Astrocyte (in vitro differentiated cells and primary cell): ENCODE results near the gene TSPEAR. TPM values are rescaled to one million over a fixed set of nuclear protein-coding genes. Genes with fewer than 3 reads are reported as not detected.

ENCODE experiments used
- DNase-seq: peaks from one replicate; pipeline ENCODE4 v3.0.0-alpha.2; 2010; ENCODE audit warnings: low read depth
- FAIRE-seq: peaks from 2 replicates; lab custom pipeline; 2011; peaks lifted over from hg19 to GRCh38; lab: Jason Lieb, UNC
- H2AFZ ChIP-seq: 2 replicates; pipeline ENCODE4 v1.6.0; 2012; ENCODE audit warnings: low read depth, low read length, inconsistent platforms
- H3K27ac ChIP-seq: 2 replicates; pipeline ENCODE4 v1.5.1; 2011; ENCODE audit warnings: low read depth, low read length, inconsistent platforms
- H3K27me3 ChIP-seq: 2 replicates; pipeline ENCODE4 v1.6.0; 2011; ENCODE audit warnings: low read length, inconsistent platforms; ENCODE audit not compliant: insufficient read depth
- H3K36me3 ChIP-seq: 2 replicates; pipeline ENCODE4 v1.5.1; 2011; ENCODE audit warnings: low read length, inconsistent platforms; ENCODE audit not compliant: insufficient read depth
- H3K4me1 ChIP-seq: 2 replicates; pipeline ENCODE4 v1.5.1; 2011; ENCODE audit warnings: low read length, inconsistent platforms; ENCODE audit not compliant: insufficient read depth
- H3K4me2 ChIP-seq: 2 replicates; pipeline ENCODE4 v1.6.0; 2012; ENCODE audit warnings: low read length, inconsistent platforms
- H3K4me3 ChIP-seq: 2 replicates; pipeline ENCODE4 v1.5.1; 2011; ENCODE audit warnings: low read depth, mild to moderate bottlenecking, low read length, inconsistent platforms; ENCODE audit not compliant: insufficient read depth
- H3K79me2 ChIP-seq: 2 replicates; pipeline ENCODE4 v1.6.0; 2012; ENCODE audit warnings: mild to moderate bottlenecking, low read length, inconsistent platforms; ENCODE audit not compliant: insufficient read depth
- H3K9ac ChIP-seq: 2 replicates; pipeline ENCODE4 v1.6.0; 2012; ENCODE audit warnings: mild to moderate bottlenecking, low read length, inconsistent platforms
- H3K9me3 ChIP-seq: 2 replicates; pipeline ENCODE4 v1.5.1; 2012; ENCODE audit warnings: low read depth, mild to moderate bottlenecking, low read length, inconsistent platforms; ENCODE audit not compliant: insufficient read depth
- H4K20me1 ChIP-seq: 2 replicates; pipeline ENCODE4 v1.6.0; 2012; ENCODE audit warnings: low read length, inconsistent platforms; ENCODE audit not compliant: insufficient read depth
- H3K27ac Mint-ChIP-seq: one replicate; pipeline ENCODE4 v1.8.0; 2021; ENCODE audit warnings: mild to moderate bottlenecking, mixed read lengths; ENCODE audit not compliant: unreplicated experiment
- H3K27me3 Mint-ChIP-seq: one replicate; pipeline ENCODE4 v1.8.0; 2021; ENCODE audit warnings: low read depth, mixed read lengths; ENCODE audit not compliant: unreplicated experiment
- H3K36me3 Mint-ChIP-seq: one replicate; pipeline ENCODE4 v1.8.0; 2021; ENCODE audit warnings: low read depth, mixed read lengths; ENCODE audit not compliant: unreplicated experiment
- H3K4me1 Mint-ChIP-seq: one replicate; pipeline ENCODE4 v1.8.0; 2021; ENCODE audit warnings: low read depth, mixed read lengths; ENCODE audit not compliant: unreplicated experiment
- H3K4me3 Mint-ChIP-seq: one replicate; pipeline ENCODE4 v1.8.0; 2021; ENCODE audit warnings: mild to moderate bottlenecking, moderate library complexity, mixed read lengths; ENCODE audit not compliant: unreplicated experiment
- H3K9me3 Mint-ChIP-seq: one replicate; pipeline ENCODE4 v1.8.0; 2021; ENCODE audit warnings: mild to moderate bottlenecking, mixed read lengths; ENCODE audit not compliant: unreplicated experiment
- CTCF ChIP-seq: IDR thresholded peaks from 2 replicates; pipeline ENCODE4 v1.5.1; 2011; ENCODE audit warnings: low read depth, mild to moderate bottlenecking, inconsistent platforms, low read length, moderate library complexity; ENCODE audit not compliant: insufficient read depth
- EZH2 ChIP-seq: IDR thresholded peaks from 2 replicates; pipeline ENCODE4 v1.6.1; 2012; ENCODE audit warnings: mild to moderate bottlenecking, low read length, inconsistent platforms; ENCODE audit not compliant: insufficient read depth
- total RNA-seq: library from RNA; stranded (reverse); gene quantifications from 2 replicates; pipeline ENCODE4 v1.2.1, GENCODE V29; 2021

The TSPEAR gene
- total RNA-seq, 1 donor from 2014 or later = not detected

- no peak overlapping the region for H3K4me2 ChIP-seq
- TF ChIP-seq EZH2 = no peak
- TF ChIP-seq CTCF = no peak
- H3K4me3 ChIP-seq = no peak overlapping the region
- FAIRE-seq (no peak), DNase-seq (no peak)
- H3K79me2 ChIP-seq = no peaks in the 10 kb centered on the region
- H3K4me1 ChIP-seq = no peaks in the 10 kb centered on the region
- H4K20me1 ChIP-seq = no peaks in the 10 kb centered on the region
- no peak overlapping the region for H3K9ac ChIP-seq
- Mint-ChIP-seq H3K9me3 (peaks cover 21% of the 10 kb centered on the region), H3K36me3 (peaks cover 6% of the 10 kb centered on the region), H3K4me1 (peaks cover 4% of the 10 kb centered on the region), H3K27ac (no peak overlapping the region), H3K4me3 (no peak overlapping the region), H3K27me3 (peaks cover 43% of the 10 kb centered on the region)
- no peaks in the 10 kb centered on the region for H3K27me3 ChIP-seq
- no peak overlapping the region for H3K27ac ChIP-seq
- no peaks in the 10 kb centered on the region for H3K36me3 ChIP-seq
- peaks cover 22% of the 10 kb centered on the region for H3K9me3 ChIP-seq
- H2AFZ ChIP-seq = no peak overlapping the region
Observed at GRCh38 chr21:44519346-44520325, 191.7 kb downstream of the TSPEAR start.

- Histone ChIP-seq H4K20me1 (no peaks in the 10 kb centered on the region), H3K27me3 (no peaks in the 10 kb centered on the region), H3K4me1 (no peaks in the 10 kb centered on the region), H2AFZ (no peak overlapping the region), H3K27ac (no peak overlapping the region), H3K4me3 (no peak overlapping the region), H3K79me2 (no peaks in the 10 kb centered on the region), H3K4me2 (no peak overlapping the region), H3K9me3 (peaks cover 15% of the 10 kb centered on the region), H3K9ac (no peak overlapping the region), H3K36me3 (no peaks in the 10 kb centered on the region)
- peaks cover 21% of the 10 kb centered on the region for H3K9me3 Mint-ChIP-seq
- FAIRE-seq (no peak), DNase-seq (no peak)
- H3K4me1 Mint-ChIP-seq = peaks cover 4% of the 10 kb centered on the region
- TF ChIP-seq CTCF (no peak), EZH2 (no peak)
- peaks cover 44% of the 10 kb centered on the region for H3K27me3 Mint-ChIP-seq
- no peak overlapping the region for H3K27ac Mint-ChIP-seq
- peaks cover 6% of the 10 kb centered on the region for H3K36me3 Mint-ChIP-seq
- no peak overlapping the region for H3K4me3 Mint-ChIP-seq
Observed at GRCh38 chr21:44518686-44519085, 192.7 kb downstream of the TSPEAR start.
